Neutrophil (primary cell): ENCODE data around the gene POMP.

Experiments
- H3K27ac ChIP-seq: fragments of 200-600 bp; sonication (generic); 2 replicates; pipeline ENCODE4 v1.5.1; 2016; ENCODE audit warnings: mild to moderate bottlenecking, moderate library complexity
- H3K27me3 ChIP-seq: fragments of 200-600 bp; sonication (generic); 2 replicates; pipeline ENCODE4 v1.6.0; 2016; ENCODE audit warnings: mild to moderate bottlenecking
- H3K36me3 ChIP-seq: fragments of 200-600 bp; sonication (generic); 2 replicates; pipeline ENCODE4 v1.5.1; 2017
- H3K4me1 ChIP-seq, 2 experiments: fragments of 200-600 bp in 1 of 2; sonication (generic) in 1 of 2; 1 replicate in 1 of 2; 2 replicates in 1 of 2; pipeline versions ENCODE4 v1.5.1 to v1.6.1; 2013 to 2016; ENCODE audit warnings: low read depth in 1 of 2, low read length in 1 of 2, mild to moderate bottlenecking in 1 of 2, moderate library complexity in 1 of 2; ENCODE audit not compliant: control insufficient read depth in 1 of 2, insufficient read depth in 1 of 2
- H3K4me3 ChIP-seq, 2 experiments: fragments of 200-600 bp in 1 of 2; sonication (generic) in 1 of 2; 1 replicate in 1 of 2; 2 replicates in 1 of 2; pipeline ENCODE4 v1.5.1; 2013 to 2016; ENCODE audit warnings: low read depth in 1 of 2, low read length in 1 of 2, mild to moderate bottlenecking in 1 of 2, moderate library complexity in 1 of 2
- H3K9me3 ChIP-seq: fragments of 200-600 bp; sonication (generic); 2 replicates; pipeline ENCODE4 v1.5.1; 2016
- TF ChIP-seq, protein P1 (sequence below): fragments of 200-600 bp; sonication (generic); IDR thresholded peaks from 2 replicates; pipeline ENCODE4 v1.5.1; 2016; ENCODE audit warnings: antibody characterized with exemption

POMP gene

GRCh38 chr13:28638756-28639155, 20.2 kb upstream of the POMP start:
- Histone ChIP-seq H3K27ac (no peak overlapping the region), H3K4me3 (no peak overlapping the region), H3K9me3 (no peaks in the 10 kb centered on the region)

GRCh38 chr13:28640861-28641599, 17.9 kb upstream of the POMP start:
- no peak overlapping the region for H3K27ac ChIP-seq
- H3K36me3 ChIP-seq: no peaks in the 10 kb centered on the region
- H3K9me3 ChIP-seq: no peaks in the 10 kb centered on the region
- peaks cover 0 to 6% of the 10 kb centered on the region in 2 experiments for H3K4me1 ChIP-seq
- TF ChIP-seq, protein P1, sequence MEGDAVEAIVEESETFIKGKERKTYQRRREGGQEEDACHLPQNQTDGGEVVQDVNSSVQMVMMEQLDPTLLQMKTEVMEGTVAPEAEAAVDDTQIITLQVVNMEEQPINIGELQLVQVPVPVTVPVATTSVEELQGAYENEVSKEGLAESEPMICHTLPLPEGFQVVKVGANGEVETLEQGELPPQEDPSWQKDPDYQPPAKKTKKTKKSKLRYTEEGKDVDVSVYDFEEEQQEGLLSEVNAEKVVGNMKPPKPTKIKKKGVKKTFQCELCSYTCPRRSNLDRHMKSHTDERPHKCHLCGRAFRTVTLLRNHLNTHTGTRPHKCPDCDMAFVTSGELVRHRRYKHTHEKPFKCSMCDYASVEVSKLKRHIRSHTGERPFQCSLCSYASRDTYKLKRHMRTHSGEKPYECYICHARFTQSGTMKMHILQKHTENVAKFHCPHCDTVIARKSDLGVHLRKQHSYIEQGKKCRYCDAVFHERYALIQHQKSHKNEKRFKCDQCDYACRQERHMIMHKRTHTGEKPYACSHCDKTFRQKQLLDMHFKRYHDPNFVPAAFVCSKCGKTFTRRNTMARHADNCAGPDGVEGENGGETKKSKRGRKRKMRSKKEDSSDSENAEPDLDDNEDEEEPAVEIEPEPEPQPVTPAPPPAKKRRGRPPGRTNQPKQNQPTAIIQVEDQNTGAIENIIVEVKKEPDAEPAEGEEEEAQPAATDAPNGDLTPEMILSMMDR: no peak
- H3K27me3 ChIP-seq: peaks cover 41% of the 10 kb centered on the region
- H3K4me3 ChIP-seq: no peak overlapping the region

More at GRCh38 chr13:28638756-28639155, 20.2 kb upstream of the POMP start:
- no peaks in the 10 kb centered on the region for H3K36me3 ChIP-seq
- H3K27me3 ChIP-seq: peaks cover 52% of the 10 kb centered on the region
- H3K4me1 ChIP-seq: peaks cover 0 to 6% of the 10 kb centered on the region in 2 experiments
- TF ChIP-seq, protein P1: no peak

DNA sequence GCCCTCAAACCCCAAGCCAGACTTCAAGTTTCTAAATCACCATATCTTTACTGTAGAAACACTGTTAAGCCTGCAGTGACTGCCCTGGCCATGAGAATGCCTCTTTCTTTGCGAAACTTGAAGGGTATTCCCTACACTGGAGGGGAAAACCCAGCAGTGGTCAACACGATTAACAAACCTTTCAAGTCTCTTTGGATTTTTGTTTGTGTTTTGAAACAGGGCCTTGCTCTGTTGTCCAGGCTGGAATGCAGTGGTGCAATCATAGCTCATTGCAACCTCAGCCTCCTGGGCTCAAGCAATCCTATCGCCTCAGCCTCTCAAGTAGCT, 17.4 kb upstream of the POMP start:
- Histone ChIP-seq H3K27me3 (peaks cover 41% of the 10 kb centered on the region), H3K9me3 (no peaks in the 10 kb centered on the region), H3K4me1 (peaks cover 0 to 6% of the 10 kb centered on the region in 2 experiments), H3K36me3 (no peaks in the 10 kb centered on the region), H3K27ac (no peak overlapping the region), H3K4me3 (no peak overlapping the region)
- TF ChIP-seq, protein P1: no peak

DNA sequence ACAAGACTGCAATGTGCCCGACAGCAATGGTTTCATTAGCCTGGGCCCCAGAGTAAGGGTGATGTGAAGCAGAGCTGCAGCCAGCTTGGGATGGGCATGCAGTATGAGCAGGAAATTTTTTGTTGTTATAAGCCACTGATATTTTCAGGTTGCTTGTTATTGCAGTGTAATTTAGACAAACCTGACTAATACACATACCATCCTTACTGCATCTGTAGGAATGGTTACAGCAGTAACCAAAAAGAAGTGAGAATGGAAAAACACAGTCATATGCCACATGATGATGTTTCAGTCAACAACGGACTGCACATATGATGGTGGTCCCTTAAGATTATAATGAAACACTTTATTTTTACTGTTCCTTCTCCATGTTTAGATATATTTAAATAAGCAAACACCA, 8.6 kb upstream of the POMP start:
- no peak overlapping the region for H3K27ac ChIP-seq
- no peak overlapping the region for H3K4me3 ChIP-seq
- H3K27me3 ChIP-seq: no peaks in the 10 kb centered on the region
- no peaks in the 10 kb centered on the region for H3K9me3 ChIP-seq
- H3K36me3 ChIP-seq: no peaks in the 10 kb centered on the region
- no peaks in the 10 kb centered on the region for H3K4me1 ChIP-seq
- TF ChIP-seq, protein P1: no peak

DNA sequence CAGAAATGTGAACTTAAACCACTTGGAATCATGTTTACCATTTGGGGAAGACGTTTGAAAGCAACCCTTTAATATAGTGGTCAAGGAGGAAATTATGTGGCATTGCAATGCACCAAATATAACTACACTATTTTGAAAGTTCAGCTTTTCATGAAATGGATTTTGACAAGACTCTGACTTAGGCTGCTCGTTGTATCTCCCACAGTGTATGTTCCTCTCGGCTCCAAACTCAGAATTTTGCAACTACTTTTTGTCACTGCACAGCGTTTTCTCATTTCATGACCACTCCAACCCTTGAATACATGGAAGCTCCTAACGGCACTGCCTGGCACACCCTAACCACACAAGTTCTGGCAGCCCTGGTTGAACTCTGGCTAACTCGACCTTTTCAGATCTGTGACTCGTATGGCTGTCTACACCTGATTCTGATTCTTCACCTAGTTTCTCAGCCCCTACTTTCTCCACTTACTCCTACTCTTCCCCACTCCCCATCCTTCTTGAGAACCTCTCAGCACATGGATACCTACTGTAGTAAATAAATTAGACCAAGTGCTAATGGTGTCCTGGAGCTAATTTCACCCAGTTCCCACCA, 7.0 kb upstream of the POMP start:
- H3K27ac ChIP-seq: no peak overlapping the region
- H3K27me3 ChIP-seq: no peaks in the 10 kb centered on the region
- no peaks in the 10 kb centered on the region for H3K4me1 ChIP-seq
- TF ChIP-seq, protein P1: no peak
- H3K9me3 ChIP-seq: no peaks in the 10 kb centered on the region
- no peak overlapping the region for H3K4me3 ChIP-seq
- no peaks in the 10 kb centered on the region for H3K36me3 ChIP-seq
